ENCODE data around the gene GLRA1. TPM values are rescaled to one million over a fixed set of nuclear protein-coding genes. Genes with fewer than 3 reads are reported as not detected.
A peak's percentile ranks its signal among the peaks of the same experiment; 100 is the strongest.

GLRA1 gene
- total and polyA plus RNA-seq, 2 donors from 2014 or later = not detected

- DNase-seq (no peak), FAIRE-seq (no peak)
- Histone ChIP-seq H3K4me3 (ENCODE audit: low read length in 3 of 3) (no peak overlapping the region), H3K36me3 (ENCODE audit: control insufficient read depth in 2 of 3, insufficient read depth in 3 of 3, low read length in 3 of 3) (no peaks in the 10 kb centered on the region), H3K9ac (ENCODE audit: low read length in 3 of 3) (no peak overlapping the region), H3K27me3 (ENCODE audit: control insufficient read depth, insufficient read depth, low read length) (no peaks in the 10 kb centered on the region), H3K27ac (ENCODE audit: low read depth in 2 of 2, low read length in 2 of 2) (no peak overlapping the region), H3K4me1 (ENCODE audit: control insufficient read depth in 2 of 3, insufficient read depth in 2 of 3, low read depth in 1 of 3, low read length in 3 of 3) (no peaks in the 10 kb centered on the region), H3K9me3 (ENCODE audit: control insufficient read depth in 2 of 3, insufficient read depth in 1 of 3, low read length in 3 of 3) (no peaks in the 10 kb centered on the region)
- no peak for TF ChIP-seq CTCF (IDR thresholded peaks at IDR 0.05; ENCODE audit: borderline replicate concordance, extremely low read depth, insufficient read depth)
- intact Hi-C loops (cut with DNase I) = loop anchor here (5.0 kb wide), 1 partner anchor 313 kb away; no protein-coding TSS in a partner anchor
Observed at GRCh38 chr5:151829370-151829769, 95.3 kb downstream of the GLRA1 start.

DNA sequence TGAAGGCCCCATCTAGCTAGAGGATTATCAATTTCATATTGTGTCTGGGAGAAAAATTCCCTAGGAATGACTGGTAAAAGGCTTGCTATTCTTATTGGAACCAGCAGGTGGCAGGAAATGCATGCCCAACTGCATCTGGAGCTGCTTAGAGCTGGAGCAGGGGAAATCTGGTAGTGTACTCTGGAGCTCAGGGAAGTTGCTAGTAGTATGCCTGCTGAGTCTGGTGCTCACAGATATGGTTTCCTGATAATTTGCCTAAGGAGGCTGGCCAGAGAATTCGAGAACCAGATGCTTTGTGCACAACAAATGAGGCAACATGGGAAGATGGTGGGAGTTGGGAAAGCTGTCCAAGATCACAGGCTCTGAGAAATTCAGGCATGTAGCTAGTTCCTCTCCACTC is 99.2 kb downstream of the GLRA1 start:
- FAIRE-seq = peak; percentile 87

GRCh38 chr5:151822141-151822540 is 102.5 kb downstream of the GLRA1 start:
- Histone ChIP-seq H3K4me1 (ENCODE audit: control insufficient read depth in 2 of 3, insufficient read depth in 2 of 3, low read depth in 1 of 3, low read length in 3 of 3) (no peaks in the 10 kb centered on the region), H3K36me3 (ENCODE audit: control insufficient read depth in 2 of 3, insufficient read depth in 3 of 3, low read length in 3 of 3) (peaks cover 0 to 2% (median 0%) of the 10 kb centered on the region in 3 donors), H3K27me3 (ENCODE audit: control insufficient read depth, insufficient read depth, low read length) (no peaks in the 10 kb centered on the region), H3K9me3 (ENCODE audit: control insufficient read depth in 2 of 3, insufficient read depth in 1 of 3, low read length in 3 of 3) (no peaks in the 10 kb centered on the region), H3K27ac (ENCODE audit: low read depth in 2 of 2, low read length in 2 of 2) (no peak overlapping the region), H3K4me3 (ENCODE audit: low read length in 3 of 3) (no peak overlapping the region), H3K9ac (ENCODE audit: low read length in 3 of 3) (no peak overlapping the region)
- no peak for TF ChIP-seq CTCF (IDR thresholded peaks at IDR 0.05; ENCODE audit: borderline replicate concordance, extremely low read depth, insufficient read depth)
- intact Hi-C loops (cut with DNase I) = no loop called here
- FAIRE-seq (no peak), DNase-seq (no peak)

More for the DNA sequence above, 99.2 kb downstream of the GLRA1 start:
- Histone ChIP-seq H3K27ac (ENCODE audit: low read depth in 2 of 2, low read length in 2 of 2) (no peak overlapping the region), H3K4me3 (ENCODE audit: low read length in 3 of 3) (no peak overlapping the region), H3K9ac (ENCODE audit: low read length in 3 of 3) (no peak overlapping the region), H3K27me3 (ENCODE audit: control insufficient read depth, insufficient read depth, low read length) (no peaks in the 10 kb centered on the region), H3K36me3 (ENCODE audit: control insufficient read depth in 2 of 3, insufficient read depth in 3 of 3, low read length in 3 of 3) (no peaks in the 10 kb centered on the region), H3K4me1 (ENCODE audit: control insufficient read depth in 2 of 3, insufficient read depth in 2 of 3, low read depth in 1 of 3, low read length in 3 of 3) (no peaks in the 10 kb centered on the region), H3K9me3 (ENCODE audit: control insufficient read depth in 2 of 3, insufficient read depth in 1 of 3, low read length in 3 of 3) (no peaks in the 10 kb centered on the region)
- intact Hi-C loops (cut with DNase I) = loop anchor here (5.0 kb wide), 1 partner anchor 317 kb away; no protein-coding TSS in a partner anchor
- TF ChIP-seq CTCF (IDR thresholded peaks at IDR 0.05; ENCODE audit: borderline replicate concordance, extremely low read depth, insufficient read depth) = peak; percentile 90
- DNase-seq = peak in 4 of 5 donors; percentile 56 to 85 (median 66)

- Histone ChIP-seq H3K27me3 (ENCODE audit: control insufficient read depth, insufficient read depth, low read length) (no peaks in the 10 kb centered on the region), H3K9me3 (ENCODE audit: control insufficient read depth in 2 of 3, insufficient read depth in 1 of 3, low read length in 3 of 3) (no peaks in the 10 kb centered on the region), H3K36me3 (ENCODE audit: control insufficient read depth in 2 of 3, insufficient read depth in 3 of 3, low read length in 3 of 3) (peaks cover 0 to 2% (median 0%) of the 10 kb centered on the region in 3 donors), H3K9ac (ENCODE audit: low read length in 3 of 3) (no peak overlapping the region), H3K27ac (ENCODE audit: low read depth in 2 of 2, low read length in 2 of 2) (no peak overlapping the region), H3K4me1 (ENCODE audit: control insufficient read depth in 2 of 3, insufficient read depth in 2 of 3, low read depth in 1 of 3, low read length in 3 of 3) (no peaks in the 10 kb centered on the region), H3K4me3 (ENCODE audit: low read length in 3 of 3) (no peak overlapping the region)
- intact Hi-C loops (cut with DNase I) = no loop called here
- DNase-seq = no peak
- FAIRE-seq = no peak
- no peak for TF ChIP-seq CTCF (IDR thresholded peaks at IDR 0.05; ENCODE audit: borderline replicate concordance, extremely low read depth, insufficient read depth)
Observed at GRCh38 chr5:151820903-151821302, 103.7 kb downstream of the GLRA1 start.
